AG09309 (cell line): ENCODE measurements around the gene AK8.

Experiments
- DNase-seq: peaks from one replicate; pipeline ENCODE4 v3.0.0-alpha.2; 2010; ENCODE audit warnings: low read depth
- H3K4me3 ChIP-seq: 2 replicates; pipeline ENCODE4 v1.5.1; 2011; ENCODE audit warnings: mild to moderate bottlenecking, low read depth, low read length, moderate library complexity; ENCODE audit not compliant: control insufficient read depth
- TF ChIP-seq, protein P1 (sequence below): IDR thresholded peaks from 2 replicates; pipeline ENCODE4 v1.5.1; 2011; ENCODE audit warnings: mild to moderate bottlenecking, low read depth, low read length, inconsistent platforms; ENCODE audit not compliant: insufficient read depth, control insufficient read depth; ENCODE audit errors: missing control alignments

The AK8 gene

DNA sequence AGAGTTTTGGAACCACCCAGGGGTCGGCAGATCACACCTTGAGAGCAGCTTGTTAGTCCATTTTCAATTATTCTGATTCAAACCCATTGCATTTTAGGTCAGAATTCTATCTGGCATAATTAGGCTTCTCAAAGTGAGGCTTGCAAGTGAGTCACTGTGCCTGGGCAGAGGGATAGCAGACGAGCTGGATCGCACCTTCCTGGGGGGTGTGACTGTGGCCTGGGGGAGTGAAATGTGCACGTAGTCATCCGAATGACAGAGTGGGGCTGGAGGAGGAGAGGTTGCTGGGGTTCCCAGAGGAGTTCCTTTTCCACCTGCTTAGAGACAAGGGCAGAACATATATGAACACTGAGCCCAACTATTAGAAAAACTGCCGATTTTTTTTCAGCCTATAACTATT, 32.3 kb upstream of the AK8 start:
- no peak overlapping the region for H3K4me3 ChIP-seq
- TF ChIP-seq, protein P1, sequence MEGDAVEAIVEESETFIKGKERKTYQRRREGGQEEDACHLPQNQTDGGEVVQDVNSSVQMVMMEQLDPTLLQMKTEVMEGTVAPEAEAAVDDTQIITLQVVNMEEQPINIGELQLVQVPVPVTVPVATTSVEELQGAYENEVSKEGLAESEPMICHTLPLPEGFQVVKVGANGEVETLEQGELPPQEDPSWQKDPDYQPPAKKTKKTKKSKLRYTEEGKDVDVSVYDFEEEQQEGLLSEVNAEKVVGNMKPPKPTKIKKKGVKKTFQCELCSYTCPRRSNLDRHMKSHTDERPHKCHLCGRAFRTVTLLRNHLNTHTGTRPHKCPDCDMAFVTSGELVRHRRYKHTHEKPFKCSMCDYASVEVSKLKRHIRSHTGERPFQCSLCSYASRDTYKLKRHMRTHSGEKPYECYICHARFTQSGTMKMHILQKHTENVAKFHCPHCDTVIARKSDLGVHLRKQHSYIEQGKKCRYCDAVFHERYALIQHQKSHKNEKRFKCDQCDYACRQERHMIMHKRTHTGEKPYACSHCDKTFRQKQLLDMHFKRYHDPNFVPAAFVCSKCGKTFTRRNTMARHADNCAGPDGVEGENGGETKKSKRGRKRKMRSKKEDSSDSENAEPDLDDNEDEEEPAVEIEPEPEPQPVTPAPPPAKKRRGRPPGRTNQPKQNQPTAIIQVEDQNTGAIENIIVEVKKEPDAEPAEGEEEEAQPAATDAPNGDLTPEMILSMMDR, result no peak
- DNase-seq, result no peak

DNA sequence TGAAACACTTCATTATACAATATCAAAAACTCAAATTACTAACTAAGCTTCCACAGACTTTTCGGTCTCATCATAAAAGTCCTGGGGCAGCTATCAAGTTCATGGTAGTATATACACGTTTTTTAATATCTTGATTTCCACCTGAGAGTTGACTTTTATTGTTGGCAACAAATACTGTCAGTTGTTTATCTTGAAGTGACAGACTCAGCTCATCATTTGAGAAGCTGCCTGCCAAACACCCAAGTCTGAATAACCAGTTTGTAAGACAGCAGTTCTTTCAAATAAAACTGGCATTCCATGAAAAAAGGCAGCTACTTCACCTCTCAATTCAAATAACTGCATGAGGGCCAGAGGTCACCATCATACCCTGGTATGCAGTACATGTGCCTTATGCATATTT, 31.2 kb upstream of the AK8 start:
- DNase-seq, result no peak
- no peak overlapping the region for H3K4me3 ChIP-seq
- TF ChIP-seq, protein P1, result no peak

DNA sequence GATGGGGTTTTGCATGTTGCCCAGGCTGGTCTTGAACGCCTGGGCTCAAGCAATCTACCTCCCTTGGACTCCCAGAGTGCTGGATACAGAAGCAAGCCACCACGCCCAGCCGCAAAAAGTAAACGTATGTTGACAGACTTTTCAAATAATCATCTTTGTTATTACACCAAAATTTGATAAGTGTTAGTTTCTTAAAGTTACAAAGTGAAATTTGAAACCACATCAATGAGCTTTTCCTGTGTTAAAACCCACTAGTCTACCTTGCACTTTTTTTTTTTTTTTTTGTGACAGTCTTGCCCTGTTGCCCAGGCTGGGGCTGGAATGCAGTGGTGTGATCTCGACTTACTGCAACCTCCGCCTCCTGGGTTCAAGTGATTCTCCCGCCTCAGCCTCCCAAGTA, 30.6 kb upstream of the AK8 start:
- no peak for DNase-seq
- TF ChIP-seq, protein P1, result no peak
- H3K4me3 ChIP-seq, result no peak overlapping the region

DNA sequence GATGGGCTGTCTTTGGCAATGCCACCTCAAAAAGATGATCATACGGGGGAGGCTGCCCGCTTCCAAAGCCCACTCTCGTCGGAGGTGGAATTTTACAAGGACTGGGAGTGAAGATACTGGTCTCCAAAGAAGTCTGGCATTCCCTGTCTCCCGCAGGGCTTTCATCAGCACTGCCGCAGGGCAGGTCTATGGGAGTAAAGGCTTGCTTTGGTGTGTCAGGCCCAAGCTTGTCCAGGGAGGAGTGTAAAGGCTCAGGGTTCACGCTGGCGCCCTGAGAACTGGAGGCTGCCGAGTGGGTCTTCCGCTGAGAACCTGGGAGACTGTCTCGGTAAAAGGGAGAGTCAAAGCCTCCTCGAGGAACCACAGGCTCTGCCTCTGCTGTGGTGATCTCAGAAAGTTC, 27.6 kb upstream of the AK8 start:
- no peak for DNase-seq
- no peak overlapping the region for H3K4me3 ChIP-seq
- TF ChIP-seq, protein P1, result no peak

DNA sequence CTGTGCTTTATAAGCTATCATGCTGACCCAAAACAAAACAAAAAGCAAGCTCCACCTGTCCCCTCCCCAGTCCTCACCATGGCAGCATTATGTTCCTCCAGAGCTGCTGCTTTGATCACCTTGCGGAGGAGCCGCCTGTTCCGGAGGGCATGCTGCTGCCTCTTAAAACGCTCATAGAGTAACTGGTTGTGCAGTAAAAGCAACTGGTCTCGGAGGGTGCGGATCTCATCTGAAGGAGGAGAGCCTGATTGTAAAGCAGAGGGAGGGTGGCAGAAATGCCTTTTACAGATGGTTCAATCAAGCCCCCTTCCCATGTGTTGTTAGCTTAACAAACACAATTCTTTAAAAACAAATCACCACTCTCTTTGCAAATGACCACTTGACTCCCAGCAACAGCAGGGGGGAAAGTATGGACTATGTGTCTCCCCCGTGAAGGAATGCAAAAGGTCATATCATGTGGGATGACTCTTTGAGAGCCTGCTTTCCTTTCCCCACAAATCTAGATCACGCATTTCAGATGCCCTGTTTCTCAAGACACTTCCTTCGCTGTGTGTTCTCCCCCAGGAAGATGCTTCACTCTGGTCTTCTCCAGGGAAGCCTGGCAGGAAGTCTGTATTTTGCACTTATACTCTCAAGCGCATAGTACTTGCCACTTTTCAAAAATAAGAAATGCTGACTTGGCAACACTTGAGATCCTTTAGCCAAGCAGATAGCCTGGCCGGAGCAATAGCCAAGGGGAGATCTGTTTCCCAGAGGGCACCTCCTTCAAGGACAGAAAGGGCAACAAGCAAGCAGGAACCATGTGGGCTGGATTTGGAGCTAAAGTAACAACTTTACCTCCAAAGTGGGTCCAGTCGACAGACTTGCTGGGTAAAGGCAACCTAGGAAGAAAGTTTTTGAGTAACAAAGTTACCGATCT, 25.7 kb upstream of the AK8 start:
- TF ChIP-seq, protein P1, result no peak
- H3K4me3 ChIP-seq, result no peak overlapping the region
- no peak for DNase-seq

DNA sequence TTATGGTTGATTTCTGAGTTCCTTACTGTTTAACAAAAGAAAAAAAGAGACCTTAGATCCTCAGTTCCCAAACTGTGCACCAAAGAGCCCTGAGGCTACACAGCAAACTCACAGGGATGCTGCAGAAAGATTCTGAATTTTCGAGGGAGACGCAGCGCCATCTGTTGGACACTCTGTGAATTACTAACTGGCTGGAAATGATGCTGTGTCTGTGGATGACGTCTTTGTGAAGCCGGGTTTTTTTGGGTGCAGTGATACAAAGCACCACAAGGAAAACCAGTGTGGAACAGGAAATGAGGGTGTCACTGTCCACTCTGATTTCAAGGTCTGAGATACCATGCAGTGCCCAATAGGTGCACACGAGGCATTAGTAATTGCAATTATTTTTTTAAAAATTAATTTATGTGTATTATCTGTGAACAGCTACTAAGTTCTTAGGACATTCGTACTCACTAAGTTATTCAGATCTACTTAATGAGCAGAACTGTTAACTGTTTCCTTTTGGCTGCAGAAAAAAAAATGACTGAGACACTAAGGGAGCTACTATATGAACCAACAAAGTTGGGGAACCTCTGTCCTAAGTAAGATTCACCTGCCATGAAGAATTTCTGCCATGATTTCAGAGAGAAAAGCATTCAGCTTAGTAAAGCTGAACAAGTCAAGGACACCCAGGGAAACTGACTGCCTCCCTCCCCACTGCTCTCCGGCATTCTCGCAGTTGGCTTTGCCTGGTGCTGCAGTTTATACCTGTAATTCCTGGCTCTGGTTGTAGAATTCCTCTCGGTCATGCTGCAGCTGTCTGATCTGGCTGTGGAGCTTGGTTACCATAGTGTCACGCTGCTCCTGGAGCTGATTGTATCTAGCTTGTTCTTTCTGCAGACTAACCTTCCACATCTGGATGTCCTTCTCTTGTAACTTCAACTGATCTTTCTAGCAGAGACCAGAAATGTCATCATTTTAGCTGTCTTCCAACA, 24.1 kb upstream of the AK8 start:
- TF ChIP-seq, protein P1, result peak; percentile 89
- peak; percentile 53 for DNase-seq
- no peak overlapping the region for H3K4me3 ChIP-seq
